ENCODE data around the gene SNPH. TPM values are rescaled to one million over a fixed set of nuclear protein-coding genes. Genes with fewer than 3 reads are reported as not detected.

The SNPH gene
- polyA plus RNA-seq, 2 of the 4 experiments (the other 2 are of a cell fraction), result 1.1 to 5.2 TPM

DNA sequence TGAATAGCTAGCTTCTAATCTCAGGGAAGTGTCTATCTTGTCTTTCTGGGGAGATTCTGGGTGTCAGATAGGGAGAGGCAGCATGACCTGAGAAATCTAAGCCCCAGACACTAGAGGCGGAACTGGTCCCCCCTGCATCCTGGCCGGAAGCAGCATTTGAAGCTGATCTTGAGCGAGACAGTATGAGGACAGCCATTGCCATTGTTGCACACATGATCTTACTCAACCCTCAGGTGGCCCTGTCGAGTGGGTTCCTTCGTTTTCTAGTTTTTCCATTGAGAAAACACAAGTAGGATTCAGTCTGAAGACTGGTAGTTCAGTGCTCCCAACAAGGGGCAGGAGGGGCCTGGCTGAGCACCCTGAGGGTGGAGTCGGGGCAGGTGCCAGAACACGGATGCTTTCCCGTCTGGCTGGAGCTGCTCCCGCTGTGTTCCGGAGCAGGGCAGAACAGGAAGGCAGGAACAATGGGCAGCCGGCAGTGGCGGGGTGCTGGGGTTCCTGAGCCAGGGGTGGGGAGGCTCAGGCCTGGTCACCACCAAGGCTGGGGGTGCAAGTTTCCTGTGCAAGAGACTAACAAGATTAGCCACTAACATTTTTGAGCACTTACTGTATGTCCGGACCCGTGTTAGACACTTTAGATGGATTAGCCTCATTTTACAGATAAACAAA is 70.7 kb downstream of the SNPH start:
- DNase-seq (ENCODE audit: low read depth in 1 of 2, low spot score in 1 of 2) (no peak), FAIRE-seq (no peak), ATAC-seq (no peak)
- TF ChIP-seq PHF8 (IDR thresholded peaks at IDR 0.05; ENCODE audit: borderline replicate concordance, low read depth), result no peak
- TF ChIP-seq, protein P1, sequence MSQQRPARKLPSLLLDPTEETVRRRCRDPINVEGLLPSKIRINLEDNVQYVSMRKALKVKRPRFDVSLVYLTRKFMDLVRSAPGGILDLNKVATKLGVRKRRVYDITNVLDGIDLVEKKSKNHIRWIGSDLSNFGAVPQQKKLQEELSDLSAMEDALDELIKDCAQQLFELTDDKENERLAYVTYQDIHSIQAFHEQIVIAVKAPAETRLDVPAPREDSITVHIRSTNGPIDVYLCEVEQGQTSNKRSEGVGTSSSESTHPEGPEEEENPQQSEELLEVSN (IDR thresholded peaks at IDR 0.05; ENCODE audit: borderline replicate concordance, low read depth), result no peak
- TF ChIP-seq, protein P2, sequence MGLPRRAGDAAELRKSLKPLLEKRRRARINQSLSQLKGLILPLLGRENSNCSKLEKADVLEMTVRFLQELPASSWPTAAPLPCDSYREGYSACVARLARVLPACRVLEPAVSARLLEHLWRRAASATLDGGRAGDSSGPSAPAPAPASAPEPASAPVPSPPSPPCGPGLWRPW (IDR thresholded peaks at IDR 0.05), result no peak
- TF ChIP-seq, protein P3, sequence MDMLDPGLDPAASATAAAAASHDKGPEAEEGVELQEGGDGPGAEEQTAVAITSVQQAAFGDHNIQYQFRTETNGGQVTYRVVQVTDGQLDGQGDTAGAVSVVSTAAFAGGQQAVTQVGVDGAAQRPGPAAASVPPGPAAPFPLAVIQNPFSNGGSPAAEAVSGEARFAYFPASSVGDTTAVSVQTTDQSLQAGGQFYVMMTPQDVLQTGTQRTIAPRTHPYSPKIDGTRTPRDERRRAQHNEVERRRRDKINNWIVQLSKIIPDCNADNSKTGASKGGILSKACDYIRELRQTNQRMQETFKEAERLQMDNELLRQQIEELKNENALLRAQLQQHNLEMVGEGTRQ (IDR thresholded peaks at IDR 0.05), result no peak
- TF ChIP-seq HEYL (CRISPR knock-in tag; IDR thresholded peaks at IDR 0.05), result no peak
- TF ChIP-seq GATA3 (IDR thresholded peaks at IDR 0.05; ENCODE audit: borderline replicate concordance), result no peak
- TF ChIP-seq SREBF2 (IDR thresholded peaks at IDR 0.05), result no peak
- no peak for TF ChIP-seq RCOR1 (IDR thresholded peaks at IDR 0.05; ENCODE audit: low read depth, low read length)
- no peak overlapping the region for H3K4me3 ChIP-seq
- H3K4me1 ChIP-seq, result peaks cover 5% of the 10 kb centered on the region; the same call in 2 of the 3 replicates
- 86% methylated on average over 14 of the region's 14 CpGs for WGBS (ENCODE audit: missing lambda C conversion rate)
- ChIA-PET CTCF (interaction anchor here (0.9 to 1.6 kb wide), 4 partner anchors 37 to 167 kb away, joined by 3 to 5 read pairs (median 4); no protein-coding TSS in a partner anchor), POLR2A (interaction anchor here (0.8 kb wide), 1 partner anchor 11 kb away, joined by 3 read pairs; no protein-coding TSS in a partner anchor)
- no peak overlapping the region for H3K27ac ChIP-seq
- no peaks in the 10 kb centered on the region for H3K9me3 ChIP-seq
- no peak overlapping the region for H3K4me2 ChIP-seq

DNA sequence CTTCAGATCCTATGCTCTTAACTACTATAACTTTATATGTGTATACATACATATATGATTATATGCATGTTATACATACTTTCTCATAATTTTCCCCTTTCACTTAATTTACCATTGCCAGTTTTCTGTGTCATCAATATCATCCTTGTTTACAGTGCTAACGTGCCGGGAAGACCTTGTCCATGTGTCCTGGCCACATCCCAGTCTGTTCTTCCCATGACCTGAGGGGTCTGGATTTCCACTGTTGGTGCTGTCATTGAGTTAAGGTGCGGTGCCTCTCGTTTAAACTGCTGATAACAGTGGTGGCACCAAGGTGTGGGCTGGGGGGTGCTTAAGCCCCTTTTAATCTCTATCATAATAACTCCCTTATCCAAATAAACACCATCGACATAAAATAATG is 71.3 kb downstream of the SNPH start:
- no peak overlapping the region for H3K27ac ChIP-seq
- DNase-seq (ENCODE audit: low read depth in 1 of 2, low spot score in 1 of 2) (no peak), ATAC-seq (no peak), FAIRE-seq (no peak)
- WGBS (ENCODE audit: missing lambda C conversion rate), result 82% methylated on average over 5 of the region's 5 CpGs
- peaks cover 5% of the 10 kb centered on the region; the same call in 2 of the 3 replicates for H3K4me1 ChIP-seq
- H3K9me3 ChIP-seq, result no peaks in the 10 kb centered on the region
- no peak overlapping the region for H3K4me2 ChIP-seq
- TF ChIP-seq HEYL (CRISPR knock-in tag; IDR thresholded peaks at IDR 0.05) (no peak), SREBF2 (IDR thresholded peaks at IDR 0.05) (no peak), NPAS2 (CRISPR knock-in tag; IDR thresholded peaks at IDR 0.05; ENCODE audit: borderline replicate concordance) (no peak), MAZ (IDR thresholded peaks at IDR 0.05; ENCODE audit: borderline replicate concordance, low read depth, low read length) (no peak), CBX8 (IDR thresholded peaks at IDR 0.05) (no peak), RFX5 (IDR thresholded peaks at IDR 0.05) (no peak), SMC3 (IDR thresholded peaks at IDR 0.05) (no peak)
- TF ChIP-seq, protein P2 (IDR thresholded peaks at IDR 0.05), result no peak
- TF ChIP-seq, protein P4, sequence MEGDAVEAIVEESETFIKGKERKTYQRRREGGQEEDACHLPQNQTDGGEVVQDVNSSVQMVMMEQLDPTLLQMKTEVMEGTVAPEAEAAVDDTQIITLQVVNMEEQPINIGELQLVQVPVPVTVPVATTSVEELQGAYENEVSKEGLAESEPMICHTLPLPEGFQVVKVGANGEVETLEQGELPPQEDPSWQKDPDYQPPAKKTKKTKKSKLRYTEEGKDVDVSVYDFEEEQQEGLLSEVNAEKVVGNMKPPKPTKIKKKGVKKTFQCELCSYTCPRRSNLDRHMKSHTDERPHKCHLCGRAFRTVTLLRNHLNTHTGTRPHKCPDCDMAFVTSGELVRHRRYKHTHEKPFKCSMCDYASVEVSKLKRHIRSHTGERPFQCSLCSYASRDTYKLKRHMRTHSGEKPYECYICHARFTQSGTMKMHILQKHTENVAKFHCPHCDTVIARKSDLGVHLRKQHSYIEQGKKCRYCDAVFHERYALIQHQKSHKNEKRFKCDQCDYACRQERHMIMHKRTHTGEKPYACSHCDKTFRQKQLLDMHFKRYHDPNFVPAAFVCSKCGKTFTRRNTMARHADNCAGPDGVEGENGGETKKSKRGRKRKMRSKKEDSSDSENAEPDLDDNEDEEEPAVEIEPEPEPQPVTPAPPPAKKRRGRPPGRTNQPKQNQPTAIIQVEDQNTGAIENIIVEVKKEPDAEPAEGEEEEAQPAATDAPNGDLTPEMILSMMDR (IDR thresholded peaks at IDR 0.05), result no peak
- POLR2A ChIA-PET, result no interaction called here
- CTCF ChIA-PET, result interaction anchor here (1.2 to 1.5 kb wide), 3 partner anchors 10 to 47 kb away, joined by 3 to 4 read pairs (median 3); no protein-coding TSS in a partner anchor
- H3K4me3 ChIP-seq, result no peak overlapping the region

DNA sequence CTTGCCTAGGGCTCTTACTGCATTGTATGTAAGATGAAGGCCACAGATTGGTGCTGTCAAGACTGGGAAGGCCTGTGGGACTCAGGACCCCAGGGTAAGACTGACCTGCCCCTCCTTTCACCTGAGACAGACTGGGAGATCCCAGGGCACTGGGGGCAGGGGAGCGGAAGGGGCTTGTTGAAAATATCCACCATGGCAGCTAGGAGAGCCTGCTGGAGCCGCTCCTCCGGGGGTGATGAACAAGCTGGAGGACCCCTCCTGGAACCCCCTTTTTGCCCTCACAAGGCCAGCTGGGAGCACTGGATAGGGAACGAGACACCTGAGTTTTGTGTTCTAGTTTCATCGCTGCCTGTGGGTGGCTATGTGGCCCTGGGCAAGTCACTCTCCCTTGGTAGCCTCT is 72.0 kb downstream of the SNPH start:
- Histone ChIP-seq H3K4me3 (no peak overlapping the region), H3K4me2 (no peak overlapping the region), H3K4me1 (peaks cover 5% of the 10 kb centered on the region; the same call in 2 of the 3 replicates), H3K27ac (no peak overlapping the region), H3K9me3 (no peaks in the 10 kb centered on the region)
- ChIA-PET POLR2A (interaction anchor here (0.5 kb wide), 1 partner anchor 216 kb away, joined by 3 read pairs; no protein-coding TSS in a partner anchor), CTCF (interaction anchor here (0.9 to 1.2 kb wide), 4 partner anchors 10 to 51 kb away, joined by 3 read pairs; no protein-coding TSS in a partner anchor)
- TF ChIP-seq, protein P2 (IDR thresholded peaks at IDR 0.05), result no peak
- TF ChIP-seq, protein P5, sequence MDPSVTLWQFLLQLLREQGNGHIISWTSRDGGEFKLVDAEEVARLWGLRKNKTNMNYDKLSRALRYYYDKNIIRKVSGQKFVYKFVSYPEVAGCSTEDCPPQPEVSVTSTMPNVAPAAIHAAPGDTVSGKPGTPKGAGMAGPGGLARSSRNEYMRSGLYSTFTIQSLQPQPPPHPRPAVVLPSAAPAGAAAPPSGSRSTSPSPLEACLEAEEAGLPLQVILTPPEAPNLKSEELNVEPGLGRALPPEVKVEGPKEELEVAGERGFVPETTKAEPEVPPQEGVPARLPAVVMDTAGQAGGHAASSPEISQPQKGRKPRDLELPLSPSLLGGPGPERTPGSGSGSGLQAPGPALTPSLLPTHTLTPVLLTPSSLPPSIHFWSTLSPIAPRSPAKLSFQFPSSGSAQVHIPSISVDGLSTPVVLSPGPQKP (IDR thresholded peaks at IDR 0.05; ENCODE audit: low read depth, low read length), result no peak
- TF ChIP-seq HDAC2 (IDR thresholded peaks at IDR 0.05) (no peak), POLR2AphosphoS2 (conservative IDR thresholded peaks at IDR 0.05; ENCODE audit: low read length) (no peak), POLR2A (IDR thresholded peaks at IDR 0.05; ENCODE audit: low read length) (no peak), SREBF2 (IDR thresholded peaks at IDR 0.05) (no peak), ZSCAN20 (CRISPR knock-in tag; IDR thresholded peaks at IDR 0.05) (no peak), FOSL2 (IDR thresholded peaks at IDR 0.05) (no peak), FOSL2 (CRISPR knock-in tag; IDR thresholded peaks at IDR 0.05) (no peak), TP53 (CRISPR knock-in tag; IDR thresholded peaks at IDR 0.05) (no peak), MYC (IDR thresholded peaks at IDR 0.05; ENCODE audit: borderline replicate concordance, low read length) (no peak), FOSB (CRISPR knock-in tag; IDR thresholded peaks at IDR 0.05) (no peak), RNF2 (IDR thresholded peaks at IDR 0.05; ENCODE audit: borderline replicate concordance, low read depth) (no peak), GATA3 (IDR thresholded peaks at IDR 0.05; ENCODE audit: borderline replicate concordance) (no peak), KDM5A (IDR thresholded peaks at IDR 0.05) (no peak), RARB (CRISPR knock-in tag; IDR thresholded peaks at IDR 0.05) (no peak)
- TF ChIP-seq, protein P3 (IDR thresholded peaks at IDR 0.05), result no peak
- FAIRE-seq (no peak), DNase-seq (ENCODE audit: low read depth in 1 of 2, low spot score in 1 of 2) (no peak), ATAC-seq (no peak)
- WGBS (ENCODE audit: missing lambda C conversion rate), result 96% methylated on average over 5 of the region's 5 CpGs
